Measurements from ENCODE around the gene RNF103. TPM values are rescaled to one million over a fixed set of nuclear protein-coding genes. Genes with fewer than 3 reads are reported as not detected.

The RNF103 gene
- total RNA-seq, 1 donor from 2014 or later, result 25.2 TPM

DNA sequence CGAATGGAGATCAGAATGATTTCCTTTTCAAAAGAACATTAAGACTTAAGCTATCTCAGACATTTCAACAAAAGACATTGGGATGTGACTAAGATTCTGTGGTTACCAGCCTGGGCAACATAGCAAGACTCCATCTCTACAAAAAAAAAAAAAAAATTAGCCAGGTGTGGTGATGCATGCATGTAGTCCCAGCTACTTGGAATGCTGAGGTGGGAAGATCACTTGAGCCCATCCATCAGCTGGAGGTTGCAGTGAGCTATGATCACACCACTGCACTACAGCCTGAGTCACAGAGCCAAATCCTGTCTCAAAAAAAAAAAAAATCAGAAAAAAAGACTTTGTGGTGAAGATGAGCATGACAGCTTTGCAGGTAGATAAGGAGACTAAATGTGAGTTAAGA lies 12.8 kb downstream of the RNF103 start:
- H3K27me3 Mint-ChIP-seq (ENCODE audit: unreplicated experiment), result no peaks in the 10 kb centered on the region

DNA sequence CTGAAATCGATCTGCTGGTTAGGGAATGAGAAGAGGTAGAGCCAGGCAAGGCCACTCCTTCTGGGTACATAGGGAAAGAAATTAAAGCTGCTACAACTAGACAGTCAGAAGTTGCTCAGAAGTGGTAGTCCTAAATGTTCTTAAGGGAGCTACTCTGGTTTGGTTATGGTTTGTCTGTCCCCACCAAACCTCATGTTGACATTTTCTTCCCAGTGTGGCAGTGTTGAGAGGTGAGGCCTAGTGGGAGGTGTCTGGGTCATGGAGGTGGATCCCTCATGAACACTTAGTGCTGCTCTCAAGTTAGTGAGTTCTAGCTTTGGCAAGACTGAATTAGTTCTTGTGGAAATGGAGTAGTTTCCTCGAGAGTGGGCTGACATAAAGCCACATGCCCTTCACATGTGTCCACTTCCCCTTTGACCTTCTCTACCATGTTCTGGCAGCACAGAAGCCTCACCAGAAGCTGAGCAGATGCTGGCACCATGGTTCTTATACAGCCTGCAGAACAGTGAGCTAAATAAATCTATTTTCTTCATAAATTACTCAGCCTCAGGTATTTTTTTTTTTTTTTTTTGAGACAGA lies 14.7 kb downstream of the RNF103 start:
- H3K4me1 Mint-ChIP-seq (ENCODE audit: low read depth, unreplicated experiment), result no peaks in the 10 kb centered on the region
- no peak overlapping the region for H3K27ac Mint-ChIP-seq (ENCODE audit: unreplicated experiment)
- no peaks in the 10 kb centered on the region for H3K36me3 Mint-ChIP-seq (ENCODE audit: unreplicated experiment)
- DNase-seq, result no peak
- no peaks in the 10 kb centered on the region for H3K9me3 Mint-ChIP-seq (ENCODE audit: unreplicated experiment)
- no peak overlapping the region for H3K4me3 Mint-ChIP-seq (ENCODE audit: unreplicated experiment)
- TF ChIP-seq, protein P1, sequence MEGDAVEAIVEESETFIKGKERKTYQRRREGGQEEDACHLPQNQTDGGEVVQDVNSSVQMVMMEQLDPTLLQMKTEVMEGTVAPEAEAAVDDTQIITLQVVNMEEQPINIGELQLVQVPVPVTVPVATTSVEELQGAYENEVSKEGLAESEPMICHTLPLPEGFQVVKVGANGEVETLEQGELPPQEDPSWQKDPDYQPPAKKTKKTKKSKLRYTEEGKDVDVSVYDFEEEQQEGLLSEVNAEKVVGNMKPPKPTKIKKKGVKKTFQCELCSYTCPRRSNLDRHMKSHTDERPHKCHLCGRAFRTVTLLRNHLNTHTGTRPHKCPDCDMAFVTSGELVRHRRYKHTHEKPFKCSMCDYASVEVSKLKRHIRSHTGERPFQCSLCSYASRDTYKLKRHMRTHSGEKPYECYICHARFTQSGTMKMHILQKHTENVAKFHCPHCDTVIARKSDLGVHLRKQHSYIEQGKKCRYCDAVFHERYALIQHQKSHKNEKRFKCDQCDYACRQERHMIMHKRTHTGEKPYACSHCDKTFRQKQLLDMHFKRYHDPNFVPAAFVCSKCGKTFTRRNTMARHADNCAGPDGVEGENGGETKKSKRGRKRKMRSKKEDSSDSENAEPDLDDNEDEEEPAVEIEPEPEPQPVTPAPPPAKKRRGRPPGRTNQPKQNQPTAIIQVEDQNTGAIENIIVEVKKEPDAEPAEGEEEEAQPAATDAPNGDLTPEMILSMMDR (IDR thresholded peaks at IDR 0.05; ENCODE audit: partially characterized antibody, unreplicated experiment), result no peak
- H3K27me3 Mint-ChIP-seq (ENCODE audit: unreplicated experiment), result no peaks in the 10 kb centered on the region

More for the DNA sequence above, 12.8 kb downstream of the RNF103 start:
- Mint-ChIP-seq H3K36me3 (ENCODE audit: unreplicated experiment) (no peaks in the 10 kb centered on the region), H3K27ac (ENCODE audit: unreplicated experiment) (no peak overlapping the region), H3K9me3 (ENCODE audit: unreplicated experiment) (no peaks in the 10 kb centered on the region), H3K4me1 (ENCODE audit: low read depth, unreplicated experiment) (no peaks in the 10 kb centered on the region), H3K4me3 (ENCODE audit: unreplicated experiment) (no peak overlapping the region)
- no peak for DNase-seq
- TF ChIP-seq, protein P1 (IDR thresholded peaks at IDR 0.05; ENCODE audit: partially characterized antibody, unreplicated experiment), result no peak

DNA sequence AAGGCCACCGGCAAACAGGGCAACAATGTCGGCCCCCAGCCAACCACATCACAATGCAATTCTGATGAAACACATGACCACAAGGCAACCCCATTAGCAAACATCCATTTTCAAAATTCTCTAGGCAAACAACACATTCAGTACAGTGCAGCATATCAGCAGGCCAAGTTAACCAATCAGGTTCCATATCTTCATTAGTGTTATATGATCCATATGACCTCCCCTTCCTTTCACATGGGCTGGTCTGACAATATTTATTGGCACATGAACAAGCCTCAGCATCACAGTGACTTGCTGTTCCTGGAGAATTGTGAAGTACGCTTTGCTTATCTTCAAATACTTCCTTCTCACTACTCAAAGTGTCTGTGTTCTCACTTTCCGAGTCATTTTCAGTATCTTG lies 19.8 kb downstream of the RNF103 start:
- Mint-ChIP-seq H3K36me3 (ENCODE audit: unreplicated experiment) (no peaks in the 10 kb centered on the region), H3K27me3 (ENCODE audit: unreplicated experiment) (no peaks in the 10 kb centered on the region), H3K9me3 (ENCODE audit: unreplicated experiment) (no peaks in the 10 kb centered on the region), H3K4me3 (ENCODE audit: unreplicated experiment) (no peak overlapping the region), H3K27ac (ENCODE audit: unreplicated experiment) (no peak overlapping the region), H3K4me1 (ENCODE audit: low read depth, unreplicated experiment) (no peaks in the 10 kb centered on the region)
- DNase-seq, result no peak
- TF ChIP-seq, protein P1 (IDR thresholded peaks at IDR 0.05; ENCODE audit: partially characterized antibody, unreplicated experiment), result no peak

DNA sequence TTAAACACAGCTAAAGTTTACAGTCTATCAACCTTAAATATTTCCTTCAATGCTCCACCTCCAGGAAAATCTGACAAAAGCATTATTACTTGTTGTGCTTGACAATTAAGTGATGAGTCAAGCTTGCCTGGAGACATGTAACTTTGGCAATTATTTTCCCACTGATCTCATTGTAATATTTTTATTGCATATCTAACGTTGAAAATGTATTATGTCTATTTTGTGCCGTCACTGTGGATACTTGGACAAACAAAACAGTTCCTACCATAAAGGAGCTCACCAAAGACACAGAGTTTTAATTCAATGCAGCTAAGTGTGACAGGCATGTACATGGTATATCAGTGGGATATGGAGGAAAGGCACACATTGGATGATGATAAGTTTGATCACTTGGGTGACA lies 24.7 kb downstream of the RNF103 start:
- Mint-ChIP-seq H3K4me1 (ENCODE audit: low read depth, unreplicated experiment) (no peaks in the 10 kb centered on the region), H3K27me3 (ENCODE audit: unreplicated experiment) (no peaks in the 10 kb centered on the region), H3K36me3 (ENCODE audit: unreplicated experiment) (no peaks in the 10 kb centered on the region), H3K4me3 (ENCODE audit: unreplicated experiment) (no peak overlapping the region), H3K9me3 (ENCODE audit: unreplicated experiment) (no peaks in the 10 kb centered on the region), H3K27ac (ENCODE audit: unreplicated experiment) (no peak overlapping the region)
- DNase-seq, result no peak
- TF ChIP-seq, protein P1 (IDR thresholded peaks at IDR 0.05; ENCODE audit: partially characterized antibody, unreplicated experiment), result no peak

DNA sequence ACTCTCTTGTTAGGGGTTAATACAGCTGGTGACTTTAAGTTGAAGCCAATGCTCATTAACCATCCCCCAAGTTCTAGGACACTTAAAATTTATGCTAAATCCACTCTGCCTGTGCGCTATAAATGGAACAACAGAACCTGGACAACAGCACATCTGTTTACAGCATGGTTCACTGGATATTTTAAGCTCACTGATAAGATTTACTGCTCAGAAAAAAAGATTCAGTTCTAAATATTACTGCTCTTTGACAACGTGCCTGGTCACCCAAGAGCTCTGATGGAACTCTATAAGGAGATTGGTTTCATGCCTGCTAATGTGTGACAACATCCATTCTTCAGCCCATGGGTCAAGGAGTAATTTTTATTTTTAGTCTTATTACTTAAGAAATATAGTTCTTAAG lies 27.5 kb downstream of the RNF103 start:
- DNase-seq, result no peak
- no peaks in the 10 kb centered on the region for H3K4me1 Mint-ChIP-seq (ENCODE audit: low read depth, unreplicated experiment)

More for the DNA sequence above, 27.5 kb downstream of the RNF103 start:
- Mint-ChIP-seq H3K27ac (ENCODE audit: unreplicated experiment) (no peak overlapping the region), H3K9me3 (ENCODE audit: unreplicated experiment) (no peaks in the 10 kb centered on the region), H3K36me3 (ENCODE audit: unreplicated experiment) (no peaks in the 10 kb centered on the region), H3K4me3 (ENCODE audit: unreplicated experiment) (no peak overlapping the region), H3K27me3 (ENCODE audit: unreplicated experiment) (no peaks in the 10 kb centered on the region)
- TF ChIP-seq, protein P1 (IDR thresholded peaks at IDR 0.05; ENCODE audit: partially characterized antibody, unreplicated experiment), result no peak

Measured in glutamatergic neuron (in vitro differentiated cells).